ENCODE results near the gene DNAJB8.

DNAJB8 gene

DNA sequence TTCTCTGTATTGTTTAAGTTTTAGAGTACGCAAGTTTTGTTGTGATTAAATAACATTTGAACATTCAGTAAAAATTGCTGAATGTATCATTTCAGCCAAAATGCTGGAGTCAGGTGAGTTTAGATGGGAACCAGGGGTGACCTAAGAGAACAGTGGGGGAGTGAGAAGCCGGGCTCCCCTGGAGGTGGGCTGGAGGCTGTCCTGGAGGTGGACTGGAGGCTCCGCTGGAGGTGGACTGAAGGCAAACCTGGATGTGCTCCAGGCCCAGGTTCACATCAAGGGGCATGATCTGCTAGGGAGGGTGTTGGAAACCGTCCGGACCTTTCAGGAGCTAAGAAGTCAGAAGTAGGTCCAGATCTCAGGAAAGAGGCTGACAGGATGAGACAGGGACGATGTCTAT is 23.7 kb downstream of the DNAJB8 start:
- POLR2A ChIA-PET, result no interaction called here

GRCh38 chr3:128442070-128442469 is 24.6 kb downstream of the DNAJB8 start:
- TF ChIP-seq, protein P1, sequence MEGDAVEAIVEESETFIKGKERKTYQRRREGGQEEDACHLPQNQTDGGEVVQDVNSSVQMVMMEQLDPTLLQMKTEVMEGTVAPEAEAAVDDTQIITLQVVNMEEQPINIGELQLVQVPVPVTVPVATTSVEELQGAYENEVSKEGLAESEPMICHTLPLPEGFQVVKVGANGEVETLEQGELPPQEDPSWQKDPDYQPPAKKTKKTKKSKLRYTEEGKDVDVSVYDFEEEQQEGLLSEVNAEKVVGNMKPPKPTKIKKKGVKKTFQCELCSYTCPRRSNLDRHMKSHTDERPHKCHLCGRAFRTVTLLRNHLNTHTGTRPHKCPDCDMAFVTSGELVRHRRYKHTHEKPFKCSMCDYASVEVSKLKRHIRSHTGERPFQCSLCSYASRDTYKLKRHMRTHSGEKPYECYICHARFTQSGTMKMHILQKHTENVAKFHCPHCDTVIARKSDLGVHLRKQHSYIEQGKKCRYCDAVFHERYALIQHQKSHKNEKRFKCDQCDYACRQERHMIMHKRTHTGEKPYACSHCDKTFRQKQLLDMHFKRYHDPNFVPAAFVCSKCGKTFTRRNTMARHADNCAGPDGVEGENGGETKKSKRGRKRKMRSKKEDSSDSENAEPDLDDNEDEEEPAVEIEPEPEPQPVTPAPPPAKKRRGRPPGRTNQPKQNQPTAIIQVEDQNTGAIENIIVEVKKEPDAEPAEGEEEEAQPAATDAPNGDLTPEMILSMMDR (IDR thresholded peaks at IDR 0.05; ENCODE audit: insufficient read depth, low read length, missing control alignments), result no peak
- H3K4me3 ChIP-seq (ENCODE audit: low read depth, low read length), result no peak overlapping the region
- DNase-seq (ENCODE audit: low read depth, low spot score), result no peak
- ChIA-PET CTCF (interaction anchor here (1.0 to 2.3 kb wide), 7 partner anchors 10 to 265 kb away, joined by 3 to 6 read pairs (median 4); no protein-coding TSS in a partner anchor), POLR2A (no interaction called here)

More for the DNA sequence above, 23.7 kb downstream of the DNAJB8 start:
- no peak for DNase-seq (ENCODE audit: low read depth, low spot score)
- CTCF ChIA-PET, result interaction anchor here (1.0 to 1.5 kb wide), 3 partner anchors 15 to 162 kb away, joined by 3 to 4 read pairs (median 4); no protein-coding TSS in a partner anchor
- TF ChIP-seq, protein P1 (IDR thresholded peaks at IDR 0.05; ENCODE audit: insufficient read depth, low read length, missing control alignments), result no peak
- H3K4me3 ChIP-seq (ENCODE audit: low read depth, low read length), result no peak overlapping the region

GRCh38 chr3:128439226-128439625 is 27.5 kb downstream of the DNAJB8 start:
- POLR2A ChIA-PET, result no interaction called here
- DNase-seq (ENCODE audit: low read depth, low spot score), result peak; percentile 17
- TF ChIP-seq, protein P1 (IDR thresholded peaks at IDR 0.05; ENCODE audit: insufficient read depth, low read length, missing control alignments), result no peak
- CTCF ChIA-PET, result interaction anchor here (1.1 to 3.3 kb wide), 4 partner anchors 10 to 43 kb away, joined by 3 to 27 read pairs (median 4); no protein-coding TSS in a partner anchor
- no peak overlapping the region for H3K4me3 ChIP-seq (ENCODE audit: low read depth, low read length)

DNA sequence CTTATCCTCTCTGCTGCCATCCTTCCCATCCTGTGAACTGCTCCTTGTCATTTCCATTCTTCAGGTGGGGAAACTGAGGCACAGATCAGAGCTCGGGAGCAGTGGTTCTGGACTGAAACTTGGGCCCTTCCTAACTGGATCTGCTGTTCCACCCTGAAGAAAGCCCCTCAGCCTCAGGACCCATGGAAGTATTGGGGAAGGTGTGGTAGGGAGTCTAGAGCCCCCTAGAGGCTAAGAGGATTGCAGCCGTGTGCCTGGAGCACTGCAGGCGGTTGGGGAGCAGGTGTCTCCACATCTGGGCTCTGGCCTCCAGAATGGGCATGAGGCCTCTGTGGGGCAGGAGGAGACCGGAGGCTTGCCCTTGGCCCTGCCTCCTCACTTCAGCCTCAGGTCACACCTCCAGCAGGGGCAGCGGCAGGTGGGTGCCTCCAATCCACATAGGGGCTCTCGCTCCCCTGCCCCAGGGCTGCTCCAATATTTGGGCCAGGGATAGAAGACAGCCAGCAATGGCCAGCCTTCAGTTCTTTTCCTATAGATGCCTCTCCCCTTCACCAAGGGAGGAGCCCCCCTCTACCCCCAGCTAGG is 28.1 kb downstream of the DNAJB8 start:
- no peak for DNase-seq (ENCODE audit: low read depth, low spot score)
- no peak overlapping the region for H3K4me3 ChIP-seq (ENCODE audit: low read depth, low read length)
- TF ChIP-seq, protein P1 (IDR thresholded peaks at IDR 0.05; ENCODE audit: insufficient read depth, low read length, missing control alignments), result no peak
- ChIA-PET POLR2A (no interaction called here), CTCF (interaction anchor here (0.9 to 3.3 kb wide), 6 partner anchors 13 to 59 kb away, joined by 3 to 27 read pairs (median 3); no protein-coding TSS in a partner anchor)

- H3K4me3 ChIP-seq (ENCODE audit: low read depth, low read length), result no peak overlapping the region
Measured at GRCh38 chr3:128436214-128436613, 30.5 kb downstream of the DNAJB8 start.

GRCh38 chr3:128435561-128435960 is 31.1 kb downstream of the DNAJB8 start:
- TF ChIP-seq, protein P1 (IDR thresholded peaks at IDR 0.05; ENCODE audit: insufficient read depth, low read length, missing control alignments), result no peak

More at GRCh38 chr3:128436214-128436613, 30.5 kb downstream of the DNAJB8 start:
- ChIA-PET POLR2A (no interaction called here), CTCF (interaction anchor here (1.7 to 2.9 kb wide), 2 partner anchors 11 to 61 kb away, joined by 5 to 12 read pairs; no protein-coding TSS in a partner anchor)
- TF ChIP-seq, protein P1 (IDR thresholded peaks at IDR 0.05; ENCODE audit: insufficient read depth, low read length, missing control alignments), result no peak
- no peak for DNase-seq (ENCODE audit: low read depth, low spot score)

More at GRCh38 chr3:128435561-128435960, 31.1 kb downstream of the DNAJB8 start:
- CTCF ChIA-PET, result interaction anchor here (1.7 to 2.9 kb wide), 3 partner anchors 10 to 149 kb away, joined by 5 to 12 read pairs (median 7); no protein-coding TSS in a partner anchor
- POLR2A ChIA-PET, result no interaction called here
- no peak overlapping the region for H3K4me3 ChIP-seq (ENCODE audit: low read depth, low read length)
- DNase-seq (ENCODE audit: low read depth, low spot score), result no peak

All from AG04449 (cell line).